GM21360 (cell line): ENCODE results near the gene SYNPR.

Experiments
- ATAC-seq: cut with Tn5 transposase; IDR thresholded peaks from one replicate; pipeline ENCODE4 v1.9.1; 2021; ENCODE audit warnings: mild to moderate bottlenecking, moderate library complexity; ENCODE audit not compliant: unreplicated experiment

SYNPR gene

DNA sequence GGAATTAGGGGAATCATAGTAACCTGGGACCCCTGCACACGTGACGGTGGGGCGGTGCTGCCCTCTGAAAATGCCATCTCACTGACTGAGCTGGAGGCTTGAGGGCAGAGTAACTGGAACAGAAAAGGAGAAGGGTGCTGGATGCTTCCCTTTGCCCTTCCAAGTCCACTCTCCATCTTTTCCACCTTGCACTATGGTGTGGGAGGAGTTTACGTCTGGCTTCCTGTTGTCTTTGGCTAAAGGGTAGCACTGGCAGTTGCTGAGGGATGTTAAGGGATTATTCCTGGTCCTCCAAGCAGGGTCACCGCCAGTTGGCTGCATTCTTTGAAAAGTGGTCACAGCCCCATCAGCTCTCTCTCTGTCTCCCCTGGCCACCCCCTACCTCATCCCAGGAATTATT is 245.0 kb downstream of the SYNPR start:
- no peak for ATAC-seq

DNA sequence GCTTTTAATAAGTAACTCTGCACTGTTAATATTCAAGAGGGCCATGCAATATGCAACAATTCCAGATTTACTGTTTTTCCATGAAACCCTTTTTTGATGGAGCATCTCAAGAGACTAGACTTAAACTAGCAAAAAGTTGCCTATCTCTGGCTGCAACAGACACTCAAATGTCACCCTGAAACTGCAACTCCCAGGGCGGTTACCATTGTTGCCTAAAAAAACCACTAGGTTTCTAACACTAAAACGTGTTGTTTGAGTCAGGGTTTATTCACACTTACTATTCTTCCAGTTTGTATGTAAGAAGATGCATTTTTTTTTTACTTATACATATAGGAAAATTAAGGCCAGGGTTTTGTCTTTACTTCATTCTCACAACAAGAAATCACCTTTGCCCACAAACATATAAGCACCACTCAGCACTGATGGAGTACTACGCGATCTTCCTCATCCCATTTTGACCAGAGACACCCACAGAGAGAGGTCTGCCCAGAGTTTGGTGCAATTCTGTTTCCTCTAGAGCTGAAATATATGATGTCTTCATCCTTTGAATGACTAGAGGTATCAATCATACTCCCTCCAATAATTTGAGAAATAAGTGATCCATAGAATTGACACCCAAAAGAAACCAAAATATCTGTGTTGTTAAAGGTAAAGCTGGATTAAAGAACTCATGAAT is 250.4 kb downstream of the SYNPR start:
- ATAC-seq: no peak

GRCh38 chr3:63532521-63532920 is 254.4 kb downstream of the SYNPR start:
- ATAC-seq: no peak

DNA sequence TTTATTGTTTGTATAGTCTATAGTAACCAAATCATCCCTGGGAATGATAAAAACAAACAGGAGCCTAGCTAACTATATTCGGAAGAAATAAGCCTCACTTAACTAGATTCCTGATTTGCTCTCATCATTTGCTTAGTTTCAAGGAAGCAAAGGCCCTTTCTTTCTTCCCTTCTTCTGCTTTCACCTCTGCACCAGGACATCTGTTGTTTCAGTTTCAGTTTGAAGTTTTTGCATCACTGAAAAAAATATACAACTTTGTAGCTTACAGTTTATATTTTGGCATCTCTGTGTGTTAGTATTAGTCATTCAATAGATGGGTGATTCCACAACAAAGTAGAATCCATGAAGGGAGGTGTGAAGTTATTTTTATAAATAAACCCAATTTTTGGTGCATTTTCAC is 260.8 kb downstream of the SYNPR start:
- peak; percentile 54 for ATAC-seq

GRCh38 chr3:63555767-63556166 is 277.7 kb downstream of the SYNPR start:
- no peak for ATAC-seq

DNA sequence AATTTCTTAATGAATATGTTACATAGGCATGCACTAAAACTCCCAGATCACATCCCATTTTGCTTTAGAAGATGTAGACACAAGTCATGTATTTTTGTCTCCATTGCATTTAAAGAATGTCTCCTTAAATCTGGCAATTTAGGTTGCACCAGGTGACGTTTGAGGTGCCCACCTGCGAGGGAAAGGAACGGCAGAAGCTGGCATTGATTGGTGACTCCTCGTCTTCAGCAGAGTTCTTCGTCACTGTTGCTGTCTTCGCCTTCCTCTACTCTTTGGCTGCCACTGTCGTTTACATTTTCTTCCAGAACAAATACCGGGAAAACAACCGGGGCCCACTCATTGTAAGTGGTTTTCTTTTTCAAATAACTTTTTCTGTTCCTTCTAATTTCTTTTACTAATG is 278.3 kb downstream of the SYNPR start:
- no peak for ATAC-seq

GRCh38 chr3:63557912-63558311 is 279.8 kb downstream of the SYNPR start:
- peak; percentile 96 for ATAC-seq

DNA sequence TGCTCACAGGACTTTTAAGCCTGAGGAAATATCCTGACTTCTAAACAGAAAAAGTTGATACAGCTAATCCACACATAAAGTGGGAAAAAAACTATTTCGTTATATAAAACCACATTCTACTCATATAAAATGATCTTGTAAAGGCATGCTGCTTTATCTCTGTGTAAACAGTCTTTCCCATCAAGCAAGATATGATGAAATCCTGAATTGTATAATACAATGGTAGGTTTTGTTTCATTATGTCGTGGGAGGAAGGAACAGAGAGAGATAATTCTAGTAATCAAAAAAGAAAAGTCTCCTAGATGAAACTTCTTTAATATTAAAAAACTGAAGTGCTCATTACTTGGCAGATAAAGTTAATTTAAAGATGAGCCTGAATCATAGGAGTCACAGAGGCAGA is 281.8 kb downstream of the SYNPR start:
- ATAC-seq: no peak

DNA sequence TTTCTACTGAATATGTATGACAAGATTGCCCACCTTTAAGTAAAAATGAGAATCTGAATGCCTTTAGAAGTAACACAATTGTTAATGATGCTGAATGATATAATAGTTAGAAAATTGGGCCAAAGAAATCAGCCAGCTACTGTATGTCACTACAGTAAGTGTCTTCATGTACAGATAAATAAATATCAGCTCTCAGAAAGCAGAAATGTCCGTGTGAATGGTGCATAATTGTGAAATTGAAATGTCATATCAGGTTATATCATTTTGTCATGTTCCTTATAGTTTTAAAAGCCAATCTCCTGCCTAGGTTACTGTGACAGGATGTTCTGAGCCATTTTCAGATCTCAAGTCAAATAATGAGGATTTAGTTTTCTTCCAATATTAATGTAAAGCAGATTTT is 283.8 kb downstream of the SYNPR start:
- ATAC-seq: no peak

DNA sequence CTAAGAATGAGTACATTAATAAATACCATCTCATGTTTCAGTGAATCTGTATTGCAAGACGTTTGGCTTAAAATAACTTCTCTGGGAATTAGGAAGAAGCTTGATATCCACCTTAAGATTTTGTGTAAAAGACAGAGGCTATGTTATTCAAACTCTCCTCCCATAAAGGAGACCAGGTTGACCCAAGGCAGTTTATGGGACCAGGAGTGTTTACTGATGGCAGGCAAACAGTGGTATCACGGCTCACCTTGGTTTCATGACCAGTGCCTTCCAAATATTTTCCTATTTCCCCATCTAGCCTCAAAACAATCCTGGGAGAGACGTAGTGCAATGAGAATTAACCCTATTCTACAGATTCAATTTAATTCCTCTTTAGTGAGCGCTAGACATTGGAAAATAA is 284.2 kb downstream of the SYNPR start:
- ATAC-seq: no peak

- no peak for ATAC-seq
Observed at GRCh38 chr3:63563572-63563971, 285.5 kb downstream of the SYNPR start.

DNA sequence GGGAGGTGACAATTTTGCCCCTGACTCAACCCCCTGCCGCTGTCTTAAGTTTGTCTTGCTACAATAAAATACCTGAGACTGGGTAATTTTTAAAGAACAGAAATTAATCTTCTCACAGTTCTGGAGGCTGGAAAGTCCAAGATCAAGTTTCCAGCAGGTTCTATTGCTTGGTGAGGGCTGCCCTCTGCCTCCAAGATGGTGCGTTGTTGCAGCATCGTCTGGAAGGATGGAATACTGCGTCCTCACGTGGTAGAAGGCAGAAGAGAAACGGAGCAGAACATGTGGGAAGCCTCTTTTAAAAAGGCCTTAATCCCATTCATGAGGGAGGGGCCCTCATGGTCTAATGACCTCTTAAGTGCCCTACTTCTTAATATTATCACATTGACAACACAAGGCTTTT is 287.1 kb downstream of the SYNPR start:
- ATAC-seq: no peak

DNA sequence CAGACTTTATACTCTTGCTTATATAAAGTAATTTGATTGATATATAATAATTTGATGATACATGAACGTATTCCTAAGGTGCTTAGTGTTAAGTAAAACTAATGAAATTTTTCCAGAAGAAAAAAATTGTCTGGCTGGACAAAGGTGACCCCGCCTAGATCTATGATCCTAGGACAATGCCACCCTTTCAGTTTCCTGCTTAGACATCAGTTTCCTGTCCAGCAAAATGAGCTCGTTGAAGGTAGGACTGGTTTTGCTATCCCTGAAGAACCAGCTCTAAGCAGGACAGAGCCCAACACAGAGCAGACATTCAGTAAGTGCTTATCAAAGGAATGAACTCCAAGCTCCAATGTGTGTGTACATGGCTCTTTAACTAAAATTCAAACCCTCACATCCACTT is 293.6 kb downstream of the SYNPR start:
- ATAC-seq: no peak

DNA sequence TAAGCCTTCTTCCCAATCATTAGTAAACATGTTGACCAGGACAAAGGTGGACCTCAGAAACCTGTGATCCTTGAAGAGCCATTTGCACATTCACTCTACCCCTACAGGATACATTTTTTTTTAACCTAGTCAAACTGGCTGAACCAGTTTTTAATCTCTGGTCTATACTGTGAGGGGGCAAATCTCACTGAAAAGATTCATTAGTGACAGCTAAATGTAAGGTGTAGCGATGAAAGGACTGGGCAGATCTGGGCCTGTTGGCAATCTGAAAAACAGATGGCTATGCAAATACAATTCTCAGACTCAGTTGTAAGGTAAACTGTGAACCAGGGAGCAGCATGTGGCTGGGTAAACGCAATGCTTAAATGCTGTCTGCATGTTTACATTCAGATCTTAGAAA is 298.7 kb downstream of the SYNPR start:
- no peak for ATAC-seq

DNA sequence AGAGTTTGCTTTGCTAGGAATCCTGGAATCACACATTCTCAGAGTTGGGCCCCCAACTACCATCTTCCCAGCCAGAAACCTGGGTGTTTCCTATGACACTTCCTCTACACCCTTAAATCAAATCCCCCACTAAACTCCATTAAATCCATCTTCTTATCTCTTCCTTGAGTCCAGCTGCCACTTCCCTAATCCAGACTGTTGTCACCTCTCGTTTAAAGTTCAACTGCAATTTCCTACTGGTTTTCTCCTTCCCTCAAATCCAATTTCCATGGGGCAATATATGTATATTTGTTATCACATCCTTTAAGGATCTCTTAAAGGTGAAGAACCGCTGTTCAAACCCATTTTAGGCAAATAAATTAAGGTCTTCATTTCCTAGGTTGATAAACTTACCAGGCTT is 300.8 kb downstream of the SYNPR start:
- no peak for ATAC-seq

DNA sequence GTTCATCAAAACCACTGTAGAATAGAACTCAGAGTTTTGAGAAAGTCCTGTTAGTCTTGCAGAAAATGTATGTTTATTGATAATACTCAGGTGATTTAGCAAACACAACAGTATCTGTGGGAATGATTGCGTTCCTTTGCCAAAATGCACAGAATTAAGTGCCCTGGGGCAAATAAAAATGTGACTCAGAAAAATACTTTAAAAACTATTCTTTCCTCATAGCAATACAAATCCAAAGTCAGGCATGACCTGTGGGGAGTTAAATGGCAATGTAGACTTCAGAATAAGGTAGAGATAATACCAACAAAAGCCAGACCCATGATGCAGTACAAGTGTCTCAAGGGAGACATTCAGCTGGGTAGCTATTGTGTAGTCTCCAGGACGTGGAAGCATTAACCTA is 302.0 kb downstream of the SYNPR start:
- no peak for ATAC-seq

DNA sequence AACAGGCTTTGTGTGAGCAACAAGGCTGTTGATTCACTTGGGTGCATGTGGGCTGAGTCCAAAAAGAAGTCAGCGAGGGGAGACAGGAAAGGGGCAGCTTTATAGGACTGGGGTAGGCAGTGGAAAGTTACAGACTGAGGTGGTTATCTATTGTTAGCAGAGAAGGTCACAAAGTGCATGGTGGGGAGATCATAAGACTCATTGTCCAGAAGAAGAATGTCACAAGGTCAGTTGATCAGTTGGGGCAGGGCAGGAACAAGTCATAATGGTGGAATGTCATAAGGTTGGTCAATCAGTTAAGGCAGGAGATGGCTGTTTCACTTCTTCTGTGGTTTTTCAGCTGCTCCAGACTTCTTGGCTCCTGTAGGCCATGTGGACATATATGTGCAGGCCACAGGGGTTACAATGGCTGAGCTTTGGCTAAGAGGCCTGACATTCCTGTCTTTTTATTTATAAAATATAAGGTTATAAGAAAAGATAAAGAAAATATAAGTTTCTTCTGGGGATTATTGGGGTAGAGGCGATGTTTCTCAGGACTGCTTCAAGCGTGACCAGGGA is 304.9 kb downstream of the SYNPR start:
- no peak for ATAC-seq

DNA sequence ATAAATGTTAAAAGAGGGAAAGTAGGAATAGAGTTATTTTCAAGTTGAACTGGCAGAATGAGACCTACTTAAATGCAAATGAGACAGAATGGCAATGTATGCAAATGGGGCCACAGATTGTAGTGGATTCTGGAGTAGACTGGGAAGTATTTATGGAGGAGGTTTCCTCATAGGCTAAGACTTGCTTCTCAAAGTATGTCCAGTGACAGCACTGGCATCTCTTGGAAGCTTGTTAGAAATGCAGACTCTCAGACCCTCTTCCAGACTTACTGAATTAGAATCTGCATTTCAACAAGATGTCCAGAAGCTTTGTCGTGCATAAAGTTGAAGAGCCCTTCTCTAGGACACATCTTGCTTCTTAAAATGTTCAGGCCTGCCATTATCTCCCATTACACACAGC is 306.6 kb downstream of the SYNPR start:
- no peak for ATAC-seq

DNA sequence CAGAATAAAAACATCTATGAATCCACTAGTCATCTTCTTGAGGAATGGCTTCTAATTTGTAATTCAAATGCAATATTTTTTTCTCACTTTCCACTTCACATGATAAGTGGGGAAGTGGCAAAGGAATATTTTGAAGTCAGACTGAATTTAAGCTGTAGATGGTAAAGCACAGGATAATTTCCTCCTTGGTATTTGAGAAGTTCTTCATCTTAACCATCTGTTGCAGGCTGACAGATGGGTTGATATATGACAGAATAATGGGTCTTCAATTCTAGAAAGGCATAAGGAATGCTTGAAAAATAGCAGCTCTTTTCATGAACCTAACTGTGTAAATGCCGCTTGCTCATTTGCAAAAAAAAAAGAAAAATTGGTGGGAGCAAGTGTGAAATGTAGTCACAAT is 307.8 kb downstream of the SYNPR start:
- ATAC-seq: no peak

DNA sequence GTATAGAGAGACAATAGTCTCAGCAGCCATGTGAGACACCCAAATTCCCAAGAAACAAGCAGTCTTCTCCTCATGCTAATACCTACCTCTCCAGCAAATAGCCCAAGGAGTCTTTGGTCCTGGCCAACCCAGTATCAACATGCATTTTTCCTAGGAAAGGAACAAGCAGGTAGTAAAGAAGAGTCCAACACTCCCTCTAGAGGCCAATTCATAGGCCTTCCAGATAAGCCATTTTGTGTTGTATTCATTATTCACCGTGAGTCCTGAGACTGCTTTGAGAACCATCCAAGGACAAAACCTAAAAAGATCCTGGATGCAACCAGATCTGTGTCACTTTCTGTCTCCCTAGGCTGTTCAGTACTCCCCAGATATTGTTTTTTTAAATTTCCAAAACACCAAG is 310.8 kb downstream of the SYNPR start:
- ATAC-seq: no peak

DNA sequence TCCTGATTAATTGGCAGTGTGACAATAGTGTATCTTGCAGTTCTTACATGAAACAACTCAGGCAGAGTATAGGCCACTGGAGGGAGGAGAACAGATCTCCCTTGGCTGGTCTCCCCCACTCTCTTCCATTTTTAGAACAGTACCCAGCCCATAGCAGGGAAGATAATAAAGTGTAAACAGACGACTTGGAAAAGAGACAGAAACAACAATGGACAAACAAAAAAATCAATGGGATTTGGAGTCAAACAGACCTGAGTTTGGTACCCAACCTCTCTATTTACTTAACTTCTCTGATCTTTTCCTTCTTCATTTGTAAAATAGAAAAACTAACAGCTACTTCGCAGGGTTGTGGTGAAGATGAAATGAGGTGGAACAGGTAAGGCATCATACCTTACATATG is 315.7 kb downstream of the SYNPR start:
- no peak for ATAC-seq

DNA sequence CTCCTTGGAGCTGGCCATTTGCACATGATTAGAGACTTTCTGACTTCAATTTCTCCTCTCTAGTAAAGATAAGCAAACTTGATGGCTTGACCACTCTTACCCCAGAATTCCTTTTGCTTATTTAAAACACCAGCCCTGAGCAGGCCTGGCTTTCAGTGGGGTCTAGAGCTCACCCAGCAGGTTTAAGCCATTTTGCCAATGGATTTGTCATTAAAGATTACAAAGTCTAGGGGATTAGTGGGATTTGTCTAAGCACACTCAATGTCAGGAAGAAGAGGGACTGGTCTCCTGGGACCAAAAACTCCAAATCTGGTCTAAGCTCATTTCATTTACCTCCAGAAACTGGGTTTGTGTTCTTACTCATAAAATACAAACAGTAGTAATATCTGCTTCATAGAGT is 317.1 kb downstream of the SYNPR start:
- no peak for ATAC-seq

- no peak for ATAC-seq
Observed at GRCh38 chr3:63597019-63597418, 318.9 kb downstream of the SYNPR start.
